ENCODE measurements around the gene G3BP2.
"Not testable (repeated sequence)": the region's sequence is repeated elsewhere in the genome, so short reads cannot be mapped to it uniquely, and the experiment has no call there.

Gene G3BP2

GRCh38 chr4:75673027-75673958 is at the start of gene G3BP2:
G3BP2 (minus strand) TSS chr4:75673411; CDS start chr4:75662025, 11,386 bp downstream.
- H3K36me3 Mint-ChIP-seq (ENCODE audit: low read depth), result peaks cover 6% of the 10 kb centered on the region
- peaks cover 49% of the 10 kb centered on the region for H3K4me1 Mint-ChIP-seq (ENCODE audit: low read depth)
- H3K27ac Mint-ChIP-seq, result peak within 1 kb of the TSS; percentile 98
- H3K4me3 Mint-ChIP-seq, result peak within 1 kb of the TSS; percentile 97
- no peaks in the 10 kb centered on the region for H3K27me3 Mint-ChIP-seq
- H3K9me3 Mint-ChIP-seq, result no peaks in the 10 kb centered on the region

GRCh38 chr4:75722417-75722816 is 49.2 kb upstream of the G3BP2 start:
- H3K4me1 Mint-ChIP-seq (ENCODE audit: low read depth), result peaks cover 45% of the 10 kb centered on the region
- no peak overlapping the region for H3K4me3 Mint-ChIP-seq
- peaks cover 14% of the 10 kb centered on the region for H3K36me3 Mint-ChIP-seq (ENCODE audit: low read depth)
- H3K9me3 Mint-ChIP-seq, result no peaks in the 10 kb centered on the region
- no peaks in the 10 kb centered on the region for H3K27me3 Mint-ChIP-seq
- H3K27ac Mint-ChIP-seq, result no peak overlapping the region

GRCh38 chr4:75718529-75718928 is 45.3 kb upstream of the G3BP2 start:
- H3K4me1 Mint-ChIP-seq (ENCODE audit: low read depth), result peaks cover 15% of the 10 kb centered on the region
- no peak overlapping the region for H3K27ac Mint-ChIP-seq
- no peaks in the 10 kb centered on the region for H3K27me3 Mint-ChIP-seq
- no peak overlapping the region for H3K4me3 Mint-ChIP-seq
- peaks cover 5% of the 10 kb centered on the region for H3K36me3 Mint-ChIP-seq (ENCODE audit: low read depth)
- H3K9me3 Mint-ChIP-seq, result no peaks in the 10 kb centered on the region

GRCh38 chr4:75717408-75717807 is 44.2 kb upstream of the G3BP2 start:
- Mint-ChIP-seq H3K36me3 (ENCODE audit: low read depth) (peaks cover 5% of the 10 kb centered on the region), H3K27me3 (no peaks in the 10 kb centered on the region), H3K4me1 (ENCODE audit: low read depth) (peaks cover 6% of the 10 kb centered on the region), H3K27ac (no peak overlapping the region), H3K9me3 (no peaks in the 10 kb centered on the region), H3K4me3 (no peak overlapping the region)

- H3K4me3 Mint-ChIP-seq; H3K36me3 Mint-ChIP-seq (ENCODE audit: low read depth); H3K4me1 Mint-ChIP-seq (ENCODE audit: low read depth); H3K9me3 Mint-ChIP-seq; H3K27ac Mint-ChIP-seq; H3K27me3 Mint-ChIP-seq: not testable (repeated sequence)
Observed at GRCh38 chr4:75716054-75716453, 42.8 kb upstream of the G3BP2 start.

GRCh38 chr4:75715105-75715799 is 42.0 kb upstream of the G3BP2 start:
- Mint-ChIP-seq H3K27me3 (no peaks in the 10 kb centered on the region), H3K4me3 (no peak overlapping the region), H3K9me3 (no peaks in the 10 kb centered on the region), H3K36me3 (ENCODE audit: low read depth) (peaks cover 5% of the 10 kb centered on the region), H3K27ac (no peak overlapping the region), H3K4me1 (ENCODE audit: low read depth) (no peaks in the 10 kb centered on the region)

GRCh38 chr4:75714704-75715103 is 41.5 kb upstream of the G3BP2 start:
- Mint-ChIP-seq H3K27me3 (no peaks in the 10 kb centered on the region), H3K36me3 (ENCODE audit: low read depth) (peaks cover 5% of the 10 kb centered on the region), H3K4me3 (no peak overlapping the region), H3K27ac (no peak overlapping the region), H3K9me3 (no peaks in the 10 kb centered on the region), H3K4me1 (ENCODE audit: low read depth) (no peaks in the 10 kb centered on the region)

- H3K36me3 Mint-ChIP-seq (ENCODE audit: low read depth), result peaks cover 5% of the 10 kb centered on the region
- H3K4me3 Mint-ChIP-seq, result no peak overlapping the region
- H3K9me3 Mint-ChIP-seq, result no peaks in the 10 kb centered on the region
- no peak overlapping the region for H3K27ac Mint-ChIP-seq
- peaks cover 4% of the 10 kb centered on the region for H3K4me1 Mint-ChIP-seq (ENCODE audit: low read depth)
- no peaks in the 10 kb centered on the region for H3K27me3 Mint-ChIP-seq
Observed at GRCh38 chr4:75714011-75714410, 40.8 kb upstream of the G3BP2 start.

- no peaks in the 10 kb centered on the region for H3K27me3 Mint-ChIP-seq
- no peak overlapping the region for H3K27ac Mint-ChIP-seq
- peaks cover 4% of the 10 kb centered on the region for H3K4me1 Mint-ChIP-seq (ENCODE audit: low read depth)
- no peaks in the 10 kb centered on the region for H3K36me3 Mint-ChIP-seq (ENCODE audit: low read depth)
- H3K4me3 Mint-ChIP-seq, result no peak overlapping the region
- no peaks in the 10 kb centered on the region for H3K9me3 Mint-ChIP-seq
Observed at GRCh38 chr4:75710246-75710645, 37.0 kb upstream of the G3BP2 start.

- no peak overlapping the region for H3K4me3 Mint-ChIP-seq
Observed at GRCh38 chr4:75708218-75708691, 35.0 kb upstream of the G3BP2 start.

GRCh38 chr4:75705198-75705977 is 32.2 kb upstream of the G3BP2 start:
- Mint-ChIP-seq H3K4me1 (ENCODE audit: low read depth) (peaks cover 4% of the 10 kb centered on the region), H3K27ac (no peak overlapping the region), H3K36me3 (ENCODE audit: low read depth) (no peaks in the 10 kb centered on the region), H3K27me3 (no peaks in the 10 kb centered on the region), H3K4me3 (no peak overlapping the region), H3K9me3 (no peaks in the 10 kb centered on the region)

More at GRCh38 chr4:75708218-75708691, 35.0 kb upstream of the G3BP2 start:
- Mint-ChIP-seq H3K27ac (peak overlapping the region; percentile 36), H3K36me3 (ENCODE audit: low read depth) (no peaks in the 10 kb centered on the region), H3K9me3 (no peaks in the 10 kb centered on the region), H3K4me1 (ENCODE audit: low read depth) (peaks cover 4% of the 10 kb centered on the region), H3K27me3 (no peaks in the 10 kb centered on the region)

- Mint-ChIP-seq H3K4me1 (ENCODE audit: low read depth) (peaks cover 18% of the 10 kb centered on the region), H3K27ac (no peak overlapping the region), H3K4me3 (no peak overlapping the region), H3K9me3 (no peaks in the 10 kb centered on the region), H3K27me3 (no peaks in the 10 kb centered on the region), H3K36me3 (ENCODE audit: low read depth) (no peaks in the 10 kb centered on the region)
Observed at GRCh38 chr4:75702919-75703411, 29.8 kb upstream of the G3BP2 start.

- Mint-ChIP-seq H3K27me3 (no peaks in the 10 kb centered on the region), H3K4me1 (ENCODE audit: low read depth) (peaks cover 48% of the 10 kb centered on the region), H3K27ac (peak overlapping the region; percentile 95), H3K9me3 (no peaks in the 10 kb centered on the region), H3K4me3 (peak overlapping the region; percentile 55), H3K36me3 (ENCODE audit: low read depth) (no peaks in the 10 kb centered on the region)
Observed at GRCh38 chr4:75699299-75699698, 26.1 kb upstream of the G3BP2 start.

GRCh38 chr4:75698963-75699228 is 25.7 kb upstream of the G3BP2 start:
- Mint-ChIP-seq H3K4me3 (peak overlapping the region; percentile 55), H3K4me1 (ENCODE audit: low read depth) (peaks cover 48% of the 10 kb centered on the region), H3K36me3 (ENCODE audit: low read depth) (peaks cover 3% of the 10 kb centered on the region), H3K27me3 (no peaks in the 10 kb centered on the region), H3K27ac (peak overlapping the region; percentile 95), H3K9me3 (peaks cover 2% of the 10 kb centered on the region)
